HG03439 (cell line): ENCODE results near the gene PCDHGC5.

ENCODE experiments used
- ATAC-seq: cut with Tn5 transposase; IDR thresholded peaks from one replicate; pipeline ENCODE4 v1.9.1; 2021; ENCODE audit warnings: mild to moderate bottlenecking, moderate library complexity; ENCODE audit not compliant: unreplicated experiment

Gene PCDHGC5

GRCh38 chr5:141488591-141489561 is at the start of gene PCDHGC5:
TSS of gene PCDHGC5 (plus strand) at chr5:141489081. CDS start at chr5:141489241, 160 bp downstream.
- ATAC-seq, result no peak

- ATAC-seq, result no peak
Measured at GRCh38 chr5:141439411-141440141, 49.3 kb upstream of the PCDHGC5 start.

- ATAC-seq, result no peak
Measured at GRCh38 chr5:141440341-141440740, 48.5 kb upstream of the PCDHGC5 start.

- ATAC-seq, result no peak
Measured at GRCh38 chr5:141441571-141442170, 47.2 kb upstream of the PCDHGC5 start.

GRCh38 chr5:141465351-141465750 is 23.5 kb upstream of the PCDHGC5 start:
- no peak for ATAC-seq

GRCh38 chr5:141475625-141476131 is 13.2 kb upstream of the PCDHGC5 start, which contains the start of gene PCDHGC3:
TSS of gene PCDHGC3 (plus strand) at chr5:141475966. CDS start at chr5:141476117, 151 bp downstream.
- peak; percentile 97 for ATAC-seq

- peak; percentile 32 for ATAC-seq
Measured at GRCh38 chr5:141476132-141476911, 12.6 kb upstream of the PCDHGC5 start.

- ATAC-seq, result no peak
Measured at GRCh38 chr5:141477044-141477575, 11.8 kb upstream of the PCDHGC5 start.

GRCh38 chr5:141477815-141478214 is 11.1 kb upstream of the PCDHGC5 start:
- no peak for ATAC-seq

- ATAC-seq, result no peak
Measured at GRCh38 chr5:141478321-141478945, 10.4 kb upstream of the PCDHGC5 start.

GRCh38 chr5:141479776-141480175 is 9.1 kb upstream of the PCDHGC5 start:
- no peak for ATAC-seq

- ATAC-seq, result no peak
Measured at GRCh38 chr5:141483902-141484301, 5.0 kb upstream of the PCDHGC5 start.

GRCh38 chr5:141484310-141484640 is 4.6 kb upstream of the PCDHGC5 start:
- ATAC-seq, result no peak

- ATAC-seq, result no peak
Measured at GRCh38 chr5:141484641-141485311, 4.1 kb upstream of the PCDHGC5 start, which contains the start of gene PCDHGC4. TSS of gene PCDHGC4 (plus strand) at chr5:141485030. CDS start at chr5:141485174, 144 bp downstream.

GRCh38 chr5:141485321-141486055 is 3.4 kb upstream of the PCDHGC5 start:
- ATAC-seq, result no peak

GRCh38 chr5:141486091-141486490 is 2.8 kb upstream of the PCDHGC5 start:
- ATAC-seq, result no peak

GRCh38 chr5:141487131-141487530 is 1.8 kb upstream of the PCDHGC5 start:
- no peak for ATAC-seq

GRCh38 chr5:141489841-141490240 is 960 bp downstream of the PCDHGC5 start:
- no peak for ATAC-seq
